GM12872 (cell line): ENCODE measurements around the gene ACAD8.
A peak's percentile ranks its signal among the peaks of the same experiment; 100 is the strongest.

Source experiments
- CTCF ChIP-seq: IDR thresholded peaks from 3 replicates; pipeline ENCODE4 v1.5.1; 2011; ENCODE audit warnings: low read depth, mild to moderate bottlenecking, low read length, moderate library complexity; ENCODE audit not compliant: insufficient read depth

The ACAD8 gene

GRCh38 chr11:134242376-134242775, 11.0 kb upstream of the ACAD8 start:
- no peak for TF ChIP-seq CTCF

GRCh38 chr11:134243913-134244312, 9.5 kb upstream of the ACAD8 start:
- no peak for TF ChIP-seq CTCF

- TF ChIP-seq CTCF: peak; percentile 76
These were observed 8.8 kb upstream of the ACAD8 start for GRCh38 chr11:134244593-134244992.

- TF ChIP-seq CTCF: no peak
These were observed 7.9 kb upstream of the ACAD8 start for GRCh38 chr11:134245434-134245833.

- no peak for TF ChIP-seq CTCF
These were observed 7.3 kb upstream of the ACAD8 start for GRCh38 chr11:134246100-134246499.

GRCh38 chr11:134246678-134247077, 6.7 kb upstream of the ACAD8 start:
- no peak for TF ChIP-seq CTCF

GRCh38 chr11:134248910-134249480, 4.4 kb upstream of the ACAD8 start:
- no peak for TF ChIP-seq CTCF
